ENCODE results near the gene ARPC5L. TPM values are rescaled to one million over a fixed set of nuclear protein-coding genes. Genes with fewer than 3 reads are reported as not detected.

Gene ARPC5L
- total RNA-seq, 4 donors from 2014 or later = 19.8 to 29.6 (median 20.4) TPM

GRCh38 chr9:124859803-124860581, 1.9 kb upstream of the ARPC5L start:
- DNase-seq = no peak
- peaks cover 16 to 29% of the 10 kb centered on the region in 2 donors for H3K4me1 ChIP-seq
- TF ChIP-seq POLR2A (IDR thresholded peaks at IDR 0.05) (no peak), CTCF (IDR thresholded peaks at IDR 0.05) (no peak)
- H3K27me3 ChIP-seq = no peaks in the 10 kb centered on the region
- peak overlapping the region in 1 of 3 donors; percentile 96 for H3K27ac ChIP-seq
- no peaks in the 10 kb centered on the region for H3K9me3 ChIP-seq
- intact Hi-C loops (cut with DNase I) = loop anchor here (5.0 to 10.0 kb wide), 2 partner anchors 245 to 512 kb away; no protein-coding TSS in a partner anchor
- peaks cover 29 to 33% of the 10 kb centered on the region in 2 donors for H3K36me3 ChIP-seq
- no peak overlapping the region for H3K4me3 ChIP-seq (replicated peaks in 1 of 3)
- WGBS, 2 donors = 65 to 76% methylated on average over 10 of the region's 10 CpGs

- peak overlapping the region in 2 of 3 donors; percentile 92 to 96 for H3K27ac ChIP-seq
- H3K9me3 ChIP-seq = no peaks in the 10 kb centered on the region
- no peak for TF ChIP-seq POLR2A (IDR thresholded peaks at IDR 0.05)
- TF ChIP-seq CTCF (IDR thresholded peaks at IDR 0.05) = no peak
- intact Hi-C loops (cut with DNase I) = no loop called here
- peak overlapping the region in 2 of 3 donors; percentile 97 to 99 for H3K4me3 ChIP-seq (replicated peaks in 1 of 3)
- no peaks in the 10 kb centered on the region for H3K27me3 ChIP-seq
- peaks cover 29 to 33% of the 10 kb centered on the region in 2 donors for H3K36me3 ChIP-seq
- 19 to 23% methylated on average over 3 to 10 of the region's 12 CpGs for WGBS, 2 donors
- H3K4me1 ChIP-seq = peaks cover 16 to 29% of the 10 kb centered on the region in 2 donors
- no peak for DNase-seq
Measured at GRCh38 chr9:124860582-124861341, 1.2 kb upstream of the ARPC5L start.

- DNase-seq = peak; percentile 39 to 54
- peak overlapping the region; percentile 58 to 92 (median 71) for H3K27ac ChIP-seq
- intact Hi-C loops (cut with DNase I) = no loop called here
Measured at GRCh38 chr9:124863371-124863871, 1.5 kb downstream of the ARPC5L start.

GRCh38 chr9:124868511-124869465, 6.9 kb downstream of the ARPC5L start:
- Histone ChIP-seq H3K27ac (peak overlapping the region; percentile 80 to 81 (median 80)), H3K4me1 (peaks cover 24 to 46% of the 10 kb centered on the region in 2 donors), H3K9me3 (no peaks in the 10 kb centered on the region), H3K4me3 (replicated peaks in 1 of 3) (peak overlapping the region; percentile 68 to 87 (median 82)), H3K27me3 (no peaks in the 10 kb centered on the region), H3K36me3 (no peaks in the 10 kb centered on the region)
- 0 to 1% methylated on average over 20 to 31 of the region's 101 CpGs for WGBS, 2 donors
- DNase-seq = peak; percentile 86
- intact Hi-C loops (cut with DNase I) = no loop called here
- TF ChIP-seq CTCF (IDR thresholded peaks at IDR 0.05) (no peak), POLR2A (IDR thresholded peaks at IDR 0.05) (peak; percentile 29 to 94)

More at GRCh38 chr9:124863371-124863871, 1.5 kb downstream of the ARPC5L start:
- 48 to 49% methylated on average over 7 of the region's 7 CpGs for WGBS, 2 donors
- TF ChIP-seq POLR2A (IDR thresholded peaks at IDR 0.05) = no peak
- no peak for TF ChIP-seq CTCF (IDR thresholded peaks at IDR 0.05)
- Histone ChIP-seq H3K36me3 (peaks cover 16 to 20% of the 10 kb centered on the region in 2 donors), H3K4me1 (peaks cover 16 to 40% of the 10 kb centered on the region in 2 donors), H3K9me3 (no peaks in the 10 kb centered on the region), H3K27me3 (no peaks in the 10 kb centered on the region), H3K4me3 (replicated peaks in 1 of 3) (no peak overlapping the region)

Data from thyroid gland (tissue), 4 donors.